Amniotic stem cell (primary cell): ENCODE measurements around the gene CDC42BPB.

Experiments used
- DNase-seq: peaks from one replicate; lab custom pipeline; 2025; lab: John Stamatoyannopoulos, UW

Gene CDC42BPB

DNA sequence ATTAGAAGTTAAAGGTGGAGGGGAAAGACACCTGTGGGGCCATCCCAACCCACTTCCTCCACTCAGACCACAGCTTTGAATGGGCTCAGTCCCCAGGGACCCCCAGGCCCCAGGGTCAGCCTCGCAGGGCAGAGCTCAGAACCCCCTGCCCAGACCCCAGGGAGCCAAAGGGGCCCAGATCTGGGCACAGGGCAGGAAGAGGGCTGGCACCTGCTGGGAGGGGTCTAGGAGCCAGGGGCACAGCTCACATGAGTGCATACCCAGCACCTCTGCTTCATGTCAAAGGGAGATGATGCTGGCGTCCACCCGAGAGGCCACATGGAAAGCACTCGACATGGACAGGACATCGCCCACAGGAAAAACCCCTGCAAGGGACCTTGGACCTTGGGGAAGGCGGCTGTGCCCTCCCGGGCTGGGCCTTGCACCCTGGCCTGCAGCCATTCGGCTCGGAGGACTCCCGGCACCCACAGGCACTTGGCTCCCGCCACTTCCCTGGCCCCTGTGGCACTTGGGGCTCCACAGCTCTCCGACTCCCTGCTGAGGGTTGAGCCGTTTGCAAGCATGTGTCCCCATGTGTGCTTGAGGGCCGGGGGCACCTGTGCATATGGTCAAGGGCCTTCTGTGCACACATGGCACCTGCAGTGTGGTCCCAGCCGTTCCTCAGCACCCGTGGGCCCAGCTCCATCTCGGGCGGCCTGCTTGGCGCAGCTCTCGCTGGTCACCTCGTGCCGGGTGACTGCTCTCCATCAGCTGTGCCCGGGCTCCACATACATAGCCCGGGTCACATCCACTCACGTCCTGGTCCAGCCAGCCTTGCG is 142.7 kb downstream of the CDC42BPB start:
- no peak for DNase-seq

DNA sequence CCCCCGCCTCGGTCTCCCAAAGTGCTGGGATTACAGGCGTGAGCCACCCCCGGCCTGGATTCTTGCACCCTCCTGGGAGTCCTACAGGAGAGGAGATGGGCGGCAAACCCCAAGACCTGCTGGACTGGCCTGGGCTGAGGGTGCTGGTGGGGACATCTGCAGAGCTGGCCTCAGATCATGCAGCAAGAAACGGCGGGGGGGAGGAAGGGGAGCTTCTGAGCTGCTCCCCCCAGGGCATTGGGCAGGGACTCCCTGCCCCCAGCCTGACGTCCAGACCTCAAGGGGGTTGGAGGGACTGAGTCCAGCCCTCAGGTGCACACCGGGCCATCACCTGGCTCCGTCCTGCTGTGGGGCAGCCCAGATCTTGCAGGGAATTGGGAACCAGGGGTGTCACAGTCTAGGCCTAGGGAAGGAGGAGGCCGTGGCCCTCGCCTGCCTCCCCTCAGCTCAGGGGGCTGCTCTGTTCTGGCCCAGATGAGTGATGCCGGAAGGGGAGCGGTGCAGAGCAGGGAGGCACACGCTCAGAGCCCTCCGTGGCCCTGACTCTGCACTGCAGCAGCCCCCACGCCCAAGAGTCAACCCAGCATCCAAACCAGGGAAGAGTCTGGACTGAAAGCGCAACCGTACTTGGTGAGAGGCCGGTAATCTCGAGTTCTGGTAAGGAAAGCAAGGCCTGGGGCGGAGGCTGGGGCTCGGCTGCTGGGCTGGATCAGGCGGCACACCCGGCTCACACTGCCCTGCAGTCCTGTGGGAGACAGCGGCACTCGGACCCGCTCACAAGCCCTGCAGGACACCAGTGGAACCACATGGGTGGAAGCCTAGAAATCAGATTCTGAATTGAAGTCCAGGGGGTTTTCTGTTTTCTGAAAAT is 143.8 kb downstream of the CDC42BPB start:
- no peak for DNase-seq

DNA sequence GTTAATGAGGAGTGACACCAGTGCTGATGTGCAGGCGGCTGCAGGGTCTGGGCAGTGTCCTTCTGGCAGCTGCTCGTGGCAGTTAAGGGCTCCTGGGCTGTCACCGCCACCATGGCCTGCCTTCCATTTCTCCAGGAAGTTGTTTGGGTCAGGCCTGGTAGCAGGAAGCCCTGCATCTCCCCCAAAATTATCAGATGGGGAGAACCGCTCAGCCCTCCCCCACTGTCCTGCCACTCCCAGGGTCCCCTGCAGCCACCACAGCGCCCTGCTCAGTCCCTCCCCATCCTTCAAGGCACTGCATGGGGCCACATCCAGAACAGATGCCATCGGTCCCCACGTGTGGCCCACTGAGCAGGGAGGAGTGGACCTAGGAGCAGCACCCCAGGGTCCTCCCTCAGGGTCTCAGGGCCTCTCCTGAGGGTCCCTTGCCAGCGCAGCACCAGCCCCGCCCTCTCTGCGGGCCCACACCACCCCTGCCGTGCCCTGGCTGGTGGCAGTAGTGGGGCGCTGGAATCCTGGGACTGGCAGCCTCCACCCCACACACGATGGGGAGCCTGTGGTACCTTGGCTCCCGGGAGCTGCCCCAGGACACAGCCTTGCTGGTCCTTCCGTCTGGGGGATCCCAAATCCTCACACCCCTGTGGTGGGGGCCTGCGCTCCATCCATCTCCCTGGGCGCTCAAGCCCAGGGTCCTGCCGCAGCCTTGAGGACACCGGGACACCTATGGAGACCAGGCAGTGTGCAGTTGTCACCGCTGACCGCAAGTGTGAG is 145.2 kb downstream of the CDC42BPB start:
- no peak for DNase-seq

DNA sequence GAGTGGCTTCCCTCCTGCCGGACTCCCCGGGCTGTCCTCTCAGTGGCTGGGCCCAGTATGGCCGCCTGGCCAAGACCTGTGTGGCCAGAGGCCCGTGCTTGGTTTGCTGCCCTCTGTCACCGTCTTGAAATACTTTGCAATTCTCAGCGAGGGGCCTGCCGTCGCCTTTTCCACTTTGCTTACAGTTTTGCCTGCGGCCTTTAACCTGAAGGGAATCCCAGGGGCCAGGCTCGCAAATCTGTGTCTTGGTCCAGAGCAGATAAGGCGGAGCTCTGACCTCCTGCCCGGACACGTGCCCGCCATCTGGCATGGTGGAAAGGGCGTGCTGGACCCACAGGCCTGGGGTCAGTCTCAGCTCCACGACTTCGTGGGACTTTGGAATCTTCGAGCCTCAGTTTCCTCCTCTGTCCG is 145.8 kb downstream of the CDC42BPB start:
- no peak for DNase-seq

DNA sequence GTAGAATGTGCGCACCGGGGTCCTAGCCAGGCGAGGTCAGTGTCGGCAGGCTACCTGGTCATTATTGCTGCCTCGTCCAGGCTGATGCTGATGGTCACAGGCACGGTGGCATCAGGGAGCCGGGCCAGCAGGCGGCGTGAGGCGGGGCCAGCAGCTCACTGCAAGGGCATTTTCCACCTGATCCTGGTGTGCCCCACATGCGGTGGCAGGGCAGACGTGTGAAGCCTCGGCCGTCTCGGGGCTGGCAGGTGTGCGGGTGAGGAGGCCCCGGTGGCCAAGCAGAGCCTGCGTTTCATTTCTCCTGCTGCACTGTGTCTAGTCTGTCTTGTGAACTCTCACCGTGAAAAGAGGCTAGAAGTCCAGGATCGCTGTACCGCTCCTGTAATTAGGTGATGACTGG is 146.9 kb downstream of the CDC42BPB start:
- no peak for DNase-seq

DNA sequence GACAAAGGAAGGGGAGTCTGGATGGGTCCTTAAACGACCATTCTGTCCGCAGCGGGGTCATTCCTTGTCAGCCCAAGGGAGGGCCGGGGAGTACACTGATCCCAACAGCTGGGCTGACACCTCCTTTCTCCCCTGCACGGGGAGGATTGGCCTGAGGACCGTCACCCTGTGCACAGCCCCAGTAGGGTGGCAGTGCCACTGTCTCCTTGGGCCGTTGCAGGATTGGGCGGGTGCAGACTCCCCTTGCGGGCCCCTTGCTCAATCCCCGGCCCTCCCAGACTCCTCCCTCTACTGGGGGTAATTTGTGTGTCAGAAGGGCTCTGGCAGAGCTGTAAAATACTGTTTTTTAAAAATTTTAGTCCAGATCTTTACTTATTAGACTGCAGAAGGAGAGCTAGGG is 147.4 kb downstream of the CDC42BPB start:
- DNase-seq = no peak

DNA sequence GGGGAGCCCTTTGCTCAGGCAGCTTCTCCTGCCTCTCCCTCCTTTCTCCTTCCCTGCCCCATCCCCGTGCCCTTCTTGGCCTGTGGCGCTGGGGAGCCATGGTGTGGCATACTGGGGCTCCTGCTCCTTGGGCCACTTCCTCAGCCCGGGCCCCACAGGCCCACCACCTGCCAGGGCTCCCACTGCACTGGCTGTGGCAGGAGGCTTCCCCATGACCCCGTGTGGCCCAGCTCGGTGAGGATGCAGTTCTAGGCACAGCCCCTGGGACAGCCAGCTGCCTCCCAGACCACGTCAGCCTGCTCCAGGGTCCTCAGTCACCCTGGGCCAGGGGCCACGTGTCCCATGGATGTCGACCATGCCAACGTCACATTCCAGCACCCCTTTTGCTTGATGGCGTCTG is 147.9 kb downstream of the CDC42BPB start:
- DNase-seq = no peak

DNA sequence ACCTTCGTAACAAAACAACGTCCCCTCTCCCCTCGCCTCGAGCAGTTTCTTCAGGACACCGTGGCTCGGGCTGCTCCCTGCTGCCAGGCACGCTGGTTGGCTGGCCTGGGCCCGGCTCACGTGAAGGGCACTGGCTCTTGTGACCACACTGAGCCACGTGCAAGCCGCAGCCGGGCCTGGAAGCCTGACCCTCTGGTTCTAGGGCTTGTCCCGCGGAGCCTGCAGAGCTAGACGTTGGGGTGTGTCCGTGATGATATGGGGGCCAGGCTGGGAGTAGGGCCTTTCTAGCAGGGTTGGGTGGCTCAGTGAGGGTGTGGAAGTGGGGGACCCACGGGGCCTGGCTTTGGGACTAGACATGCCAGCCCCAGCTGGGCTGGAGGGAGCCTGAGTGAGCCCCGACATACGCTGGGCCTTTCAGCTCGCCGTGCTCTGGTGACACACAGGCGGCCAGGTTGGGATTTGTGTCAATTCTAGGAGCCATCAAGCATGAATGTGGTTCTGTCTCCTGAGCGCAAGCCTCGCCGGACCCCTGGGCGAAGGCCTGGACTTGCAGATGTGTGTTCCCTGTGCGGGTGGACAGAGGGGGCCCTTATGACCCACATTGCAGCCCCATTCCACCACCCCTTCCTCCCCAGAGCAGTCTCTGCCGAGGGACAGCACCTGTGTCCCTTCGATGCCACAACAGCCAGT is 148.4 kb downstream of the CDC42BPB start:
- no peak for DNase-seq

DNA sequence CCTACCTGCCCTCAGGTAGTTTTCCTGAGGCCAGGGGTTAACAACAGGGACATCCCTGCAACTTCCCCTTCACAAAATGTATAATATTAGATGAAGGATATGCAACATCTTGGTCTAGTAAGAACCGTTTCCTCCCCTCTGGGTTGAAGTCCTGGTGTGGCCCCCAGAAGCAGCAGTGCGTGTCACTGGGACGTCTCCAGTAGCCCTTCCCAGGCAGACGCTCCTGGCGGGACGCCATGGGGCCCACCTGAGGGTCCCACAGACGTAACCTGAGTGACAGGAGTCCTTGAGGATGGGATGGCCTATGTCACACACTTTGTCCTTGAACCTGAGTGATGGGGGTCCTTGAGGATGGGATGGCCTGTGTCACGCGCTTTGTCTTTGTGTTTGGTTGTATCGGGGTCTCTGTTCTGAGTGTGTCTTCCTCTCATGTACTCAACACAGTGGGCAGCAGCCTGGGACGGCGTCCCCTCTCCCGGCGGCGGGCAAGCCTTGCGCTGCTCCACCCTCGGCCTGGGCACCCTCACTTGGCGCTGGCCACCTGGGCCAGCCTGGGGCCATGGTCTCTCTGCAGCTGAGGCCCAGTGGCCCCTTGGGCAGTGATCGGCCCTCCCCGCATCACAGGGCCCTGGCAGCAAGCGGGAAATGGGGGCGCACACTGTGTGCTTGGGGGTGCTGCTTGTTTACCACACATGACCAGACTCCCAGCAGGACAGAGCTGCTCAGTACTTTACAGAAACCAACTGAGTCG is 149.2 kb downstream of the CDC42BPB start:
- DNase-seq = no peak

DNA sequence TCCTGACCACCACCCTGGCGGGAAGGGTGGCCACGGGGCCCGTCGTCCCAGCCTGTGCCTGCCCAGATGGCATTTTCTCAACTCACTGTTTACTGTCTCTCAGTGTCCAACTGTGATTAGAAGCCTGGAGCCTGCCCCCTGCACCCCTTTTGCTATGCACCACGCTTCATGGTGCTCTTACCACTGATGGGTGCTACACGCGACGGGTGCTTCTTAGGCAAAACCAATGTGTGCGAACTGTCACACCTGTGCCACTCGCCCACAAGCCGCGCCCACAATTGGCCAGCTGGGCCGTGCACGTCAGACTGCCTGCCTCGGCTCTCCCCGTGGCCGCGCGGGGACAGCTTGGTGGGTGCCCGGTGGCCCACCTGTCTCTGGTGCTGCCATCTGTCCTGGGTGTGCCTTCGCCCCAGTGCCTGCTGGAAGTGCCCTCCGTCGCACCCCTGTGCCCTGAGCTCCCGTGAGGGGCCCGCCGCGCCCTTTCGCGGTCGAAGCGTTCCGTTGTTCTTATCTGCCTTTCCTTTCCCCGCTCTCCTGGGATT is 150.0 kb downstream of the CDC42BPB start:
- no peak for DNase-seq

DNA sequence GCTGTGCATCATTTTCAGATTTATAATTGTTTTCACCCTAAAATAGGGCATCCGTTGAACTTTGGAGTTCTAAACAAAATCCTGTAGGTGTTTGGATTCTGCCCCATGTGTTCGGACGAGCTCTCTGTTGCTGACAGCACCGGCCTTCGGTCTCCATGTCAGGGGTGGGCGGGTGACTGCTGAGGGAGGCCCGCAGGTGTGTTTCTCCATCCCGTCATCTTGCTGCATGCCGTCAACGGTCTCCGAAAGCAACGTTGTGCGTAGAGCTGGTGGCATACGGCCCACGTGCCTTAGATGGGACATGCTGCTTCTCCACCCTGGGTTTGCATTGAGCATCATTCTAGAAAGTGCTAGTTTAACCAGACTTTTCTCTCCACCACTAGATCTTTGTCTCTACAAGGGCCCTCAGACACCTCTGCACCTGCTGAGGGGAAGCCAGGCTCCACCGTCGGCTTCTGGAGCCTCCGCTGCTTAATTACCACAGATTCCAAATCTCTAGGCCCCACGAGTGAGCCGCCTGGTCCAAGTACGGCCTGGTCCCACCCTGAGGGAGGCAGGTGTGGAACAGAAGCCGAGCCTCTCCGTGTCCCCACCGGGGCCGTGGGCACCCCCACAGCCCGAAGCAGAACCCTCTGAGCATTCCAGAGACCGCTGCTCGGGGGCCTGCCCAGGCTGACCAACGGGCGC is 150.6 kb downstream of the CDC42BPB start:
- no peak for DNase-seq

DNA sequence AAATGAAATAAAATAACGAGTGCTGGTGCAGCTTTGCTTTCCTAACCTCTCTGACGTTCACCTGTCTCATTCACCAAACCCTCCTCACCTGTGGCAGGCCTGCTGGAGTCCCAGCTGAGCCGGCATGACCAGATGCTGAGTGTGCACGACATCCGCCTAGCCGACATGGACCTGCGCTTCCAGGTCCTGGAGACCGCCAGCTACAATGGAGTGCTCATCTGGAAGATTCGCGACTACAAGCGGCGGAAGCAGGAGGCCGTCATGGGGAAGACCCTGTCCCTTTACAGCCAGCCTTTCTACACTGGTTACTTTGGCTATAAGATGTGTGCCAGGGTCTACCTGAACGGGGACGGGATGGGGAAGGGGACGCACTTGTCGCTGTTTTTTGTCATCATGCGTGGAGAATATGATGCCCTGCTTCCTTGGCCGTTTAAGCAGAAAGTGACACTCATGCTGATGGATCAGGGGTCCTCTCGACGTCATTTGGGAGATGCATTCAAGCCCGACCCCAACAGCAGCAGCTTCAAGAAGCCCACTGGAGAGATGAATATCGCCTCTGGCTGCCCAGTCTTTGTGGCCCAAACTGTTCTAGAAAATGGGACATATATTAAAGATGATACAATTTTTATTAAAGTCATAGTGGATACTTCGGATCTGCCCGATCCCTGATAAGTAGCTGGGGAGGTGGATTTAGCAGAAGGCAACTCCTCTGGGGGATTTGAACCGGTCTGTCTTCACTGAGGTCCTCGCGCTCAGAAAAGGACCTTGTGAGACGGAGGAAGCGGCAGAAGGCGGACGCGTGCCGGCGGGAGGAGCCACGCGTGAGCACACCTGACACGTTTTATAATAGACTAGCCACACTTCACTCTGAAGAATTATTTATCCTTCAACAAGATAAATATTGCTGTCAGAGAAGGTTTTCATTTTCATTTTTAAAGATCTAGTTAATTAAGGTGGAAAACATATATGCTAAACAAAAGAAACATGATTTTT is 151.9 kb downstream of the CDC42BPB start:
- DNase-seq = no peak

DNA sequence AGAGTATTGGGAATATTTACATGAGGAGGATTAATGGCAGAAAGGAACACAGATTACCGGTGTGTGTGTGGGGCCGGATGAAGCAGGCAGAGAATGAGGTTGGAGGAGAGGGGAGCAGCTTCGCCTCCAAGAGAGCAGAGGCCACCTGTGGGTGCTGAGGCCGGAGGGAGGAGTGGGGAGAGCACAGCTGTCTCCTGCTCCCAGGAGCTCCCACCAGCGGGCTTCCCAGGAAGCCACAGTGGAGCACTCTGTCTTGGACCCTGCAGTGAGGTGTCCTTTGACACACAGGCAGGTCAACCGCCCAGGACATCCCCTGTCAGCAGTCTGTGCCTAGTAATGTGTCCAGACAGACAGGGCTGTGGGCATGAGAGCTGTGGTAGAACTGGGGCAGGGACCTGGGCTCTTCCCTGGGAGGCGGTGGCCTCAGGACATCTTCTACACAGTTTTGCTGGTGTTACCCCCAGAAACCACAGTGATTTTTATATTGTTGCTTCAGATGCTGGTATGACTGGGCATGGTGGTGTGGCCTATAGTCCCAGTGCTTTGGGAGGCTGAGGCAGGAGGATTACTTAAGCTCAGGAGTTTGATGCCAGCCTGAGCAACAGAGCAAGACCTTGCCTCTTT is 153.3 kb downstream of the CDC42BPB start:
- no peak for DNase-seq

DNA sequence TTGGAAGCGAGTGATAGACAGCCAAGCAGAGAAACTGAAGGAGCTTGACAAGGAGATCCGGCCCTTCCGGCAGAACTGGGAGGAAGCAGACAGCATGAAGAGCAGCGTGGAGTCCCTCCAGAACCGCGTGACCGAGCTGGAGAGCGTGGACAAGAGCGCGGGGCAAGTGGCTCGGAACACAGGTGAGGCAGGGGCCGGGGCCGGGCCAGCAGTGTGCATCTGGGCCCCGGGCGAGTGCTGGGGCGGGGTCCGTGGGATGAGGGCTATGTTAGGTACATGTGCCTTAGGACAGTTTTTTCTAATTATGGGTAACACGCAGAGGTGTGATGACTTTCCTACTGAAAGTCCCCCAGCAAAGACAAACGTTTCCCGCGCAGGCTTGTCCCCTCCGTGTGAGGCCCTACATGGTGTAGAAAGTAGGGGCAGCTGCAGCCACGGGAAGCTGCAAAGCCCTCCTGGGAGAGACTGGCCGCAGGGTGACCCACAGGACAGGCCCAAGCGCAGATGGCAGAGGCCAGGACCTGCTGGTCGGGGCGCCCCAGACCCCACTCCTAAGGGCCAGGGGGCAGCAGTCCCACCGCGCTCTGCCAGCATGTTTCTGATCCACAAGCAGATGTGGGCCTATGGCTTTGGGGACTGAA is 154.0 kb downstream of the CDC42BPB start:
- no peak for DNase-seq

DNA sequence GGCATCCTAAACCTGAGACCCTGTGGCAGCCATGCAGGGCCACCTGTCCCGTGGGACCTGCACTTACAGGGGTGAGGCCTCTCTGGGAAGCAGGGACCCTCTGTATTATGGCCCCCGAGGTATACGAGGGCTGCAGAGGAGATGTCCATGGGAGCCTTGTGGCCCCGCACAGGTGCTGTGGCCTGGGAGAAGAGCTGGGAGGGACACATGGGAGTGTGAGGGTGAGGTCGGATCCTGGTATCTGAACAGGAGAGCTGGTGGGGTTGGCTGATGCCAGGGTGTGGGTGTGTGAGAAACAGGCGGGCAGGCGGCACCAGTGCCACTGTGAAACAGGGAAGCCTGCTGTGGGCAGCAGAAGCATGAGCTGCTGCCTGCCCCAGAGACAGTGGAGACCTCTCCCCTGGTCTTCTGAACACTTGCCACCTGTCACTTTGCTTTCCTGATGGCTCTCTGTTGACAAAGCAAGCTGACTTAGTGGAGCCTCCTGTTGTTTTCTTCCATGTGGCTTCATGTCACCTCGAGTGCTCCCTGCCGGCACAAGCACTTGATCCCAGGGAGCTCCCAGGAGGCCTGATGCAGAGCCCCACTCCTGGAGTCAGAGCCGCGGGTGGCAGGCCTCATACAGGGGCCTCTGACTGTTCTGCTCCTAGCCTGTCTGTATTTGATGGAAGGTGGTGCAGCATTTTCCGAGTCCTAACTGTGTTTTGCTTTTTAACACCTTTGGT is 154.7 kb downstream of the CDC42BPB start:
- no peak for DNase-seq

DNA sequence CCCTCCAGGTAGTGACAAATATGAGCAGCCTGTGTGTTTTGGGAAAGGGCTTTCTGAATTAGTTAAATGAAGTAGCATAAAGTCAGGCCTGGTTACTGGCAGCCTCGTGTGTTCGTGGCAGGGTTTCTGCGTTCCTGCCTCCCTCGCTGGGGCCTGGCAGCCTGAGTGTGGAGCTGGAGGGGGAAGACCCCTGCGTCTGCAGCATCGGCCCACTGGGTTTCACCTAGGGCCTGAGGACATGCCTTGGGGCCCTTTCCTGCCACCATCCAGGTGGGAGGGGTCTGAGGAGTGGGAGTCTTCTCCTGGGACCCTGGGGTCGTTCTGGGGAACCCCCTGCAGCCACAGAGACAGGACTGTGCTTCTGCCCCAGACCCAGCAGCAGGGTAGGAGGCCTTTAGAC is 155.3 kb downstream of the CDC42BPB start:
- DNase-seq = no peak

DNA sequence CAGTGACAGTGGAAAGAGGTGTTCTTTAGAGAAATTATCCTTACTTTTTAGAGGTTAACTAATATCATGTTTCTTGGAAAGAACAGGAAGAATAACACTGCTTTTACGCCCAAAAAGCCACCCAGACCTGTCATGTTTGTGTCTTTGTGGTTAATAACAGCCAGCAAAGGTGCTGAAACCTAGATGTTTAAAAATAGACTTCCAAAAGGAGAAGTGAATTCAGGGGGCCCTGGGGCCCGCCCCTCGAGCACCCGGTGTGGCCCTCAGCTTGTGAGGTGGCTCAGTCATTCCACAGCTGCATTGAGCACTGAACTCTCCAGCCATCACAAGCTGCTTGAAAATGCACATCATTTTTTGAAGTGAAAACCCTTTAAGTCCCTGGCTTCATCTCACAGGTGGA is 155.7 kb downstream of the CDC42BPB start:
- no peak for DNase-seq
